Ishikawa (cell line): ENCODE data around the gene ARRB1.
A peak's percentile ranks its signal among the peaks of the same experiment; 100 is the strongest.

Experiments used
- CEBPB ChIP-seq: IDR thresholded peaks from 2 replicates; pipeline ENCODE4 v1.6.1; 2012
- CREB1 ChIP-seq: IDR thresholded peaks from 2 replicates; pipeline ENCODE4 v1.6.1; 2012; ENCODE audit warnings: low read depth
- EGR1 ChIP-seq: IDR thresholded peaks from 2 replicates; pipeline ENCODE4 v1.6.1; 2012
- EP300 ChIP-seq: IDR thresholded peaks from 2 replicates; pipeline ENCODE4 v1.6.1; 2012; ENCODE audit warnings: borderline replicate concordance
- FOXM1 ChIP-seq: IDR thresholded peaks from 2 replicates; pipeline ENCODE4 v1.6.1; 2012; ENCODE audit warnings: low read depth, borderline replicate concordance
- MAX ChIP-seq: IDR thresholded peaks from 2 replicates; pipeline ENCODE4 v1.6.1; 2012
- NFIC ChIP-seq: IDR thresholded peaks from 2 replicates; pipeline ENCODE4 v1.6.1; 2012
- RAD21 ChIP-seq: IDR thresholded peaks from 2 replicates; pipeline ENCODE4 v1.6.1; 2012; ENCODE audit warnings: low read depth
- REST ChIP-seq: IDR thresholded peaks from 2 replicates; pipeline ENCODE4 v1.6.1; 2012; ENCODE audit warnings: low read depth, mild to moderate bottlenecking
- TAF1 ChIP-seq: IDR thresholded peaks from 2 replicates; pipeline ENCODE4 v1.6.1; 2012; ENCODE audit warnings: low read depth, mild to moderate bottlenecking
- TCF12 ChIP-seq: IDR thresholded peaks from 2 replicates; pipeline ENCODE4 v1.6.1; 2012; ENCODE audit warnings: low read depth
- TEAD4 ChIP-seq: IDR thresholded peaks from 2 replicates; pipeline ENCODE4 v1.6.1; 2012
- YY1 ChIP-seq: IDR thresholded peaks from 2 replicates; pipeline ENCODE4 v1.6.1; 2012; ENCODE audit warnings: low read depth
- ZBTB7A ChIP-seq: IDR thresholded peaks from 2 replicates; pipeline ENCODE4 v1.6.1; 2012; ENCODE audit warnings: low read depth
- TF ChIP-seq, protein P1 (sequence below): IDR thresholded peaks from 2 replicates; pipeline ENCODE4 v1.6.1; 2012

ARRB1 gene

DNA sequence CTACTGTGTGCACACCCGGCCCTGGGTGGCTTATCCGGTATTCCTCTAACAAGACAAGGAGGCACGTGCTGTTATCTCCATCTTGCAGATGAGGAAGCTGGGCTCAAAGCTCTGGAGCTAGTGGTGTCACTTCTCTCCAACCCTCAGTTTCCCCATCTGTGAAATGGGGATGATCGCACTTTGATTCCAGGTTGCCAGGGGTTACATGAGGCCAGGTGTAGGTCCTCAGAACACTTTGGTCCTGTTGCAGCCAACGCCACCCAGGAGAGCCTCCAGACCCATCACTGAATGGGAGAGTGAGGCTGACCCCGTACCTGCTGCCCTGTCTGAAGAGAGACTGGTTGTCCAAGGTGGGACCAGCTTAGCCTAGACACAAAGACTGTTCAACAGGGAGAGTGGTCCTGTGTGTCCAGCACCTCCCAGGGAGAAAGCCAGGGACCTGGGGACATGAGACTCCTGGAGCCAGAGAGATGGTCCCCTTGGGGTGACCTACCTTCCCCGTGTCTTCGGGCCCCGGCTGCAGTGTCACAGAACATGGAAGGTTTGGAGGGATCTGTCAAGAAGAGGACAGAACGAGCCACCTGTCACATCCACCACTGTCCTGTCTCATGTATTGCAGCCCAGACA is 69.9 kb downstream of the ARRB1 start:
- TF ChIP-seq TCF12 = no peak
- TF ChIP-seq RAD21 = no peak
- TF ChIP-seq EGR1 = no peak
- no peak for TF ChIP-seq CEBPB
- TF ChIP-seq FOXM1 = no peak
- TF ChIP-seq EP300 = no peak
- TF ChIP-seq TAF1 = no peak
- no peak for TF ChIP-seq ZBTB7A
- TF ChIP-seq, protein P1, sequence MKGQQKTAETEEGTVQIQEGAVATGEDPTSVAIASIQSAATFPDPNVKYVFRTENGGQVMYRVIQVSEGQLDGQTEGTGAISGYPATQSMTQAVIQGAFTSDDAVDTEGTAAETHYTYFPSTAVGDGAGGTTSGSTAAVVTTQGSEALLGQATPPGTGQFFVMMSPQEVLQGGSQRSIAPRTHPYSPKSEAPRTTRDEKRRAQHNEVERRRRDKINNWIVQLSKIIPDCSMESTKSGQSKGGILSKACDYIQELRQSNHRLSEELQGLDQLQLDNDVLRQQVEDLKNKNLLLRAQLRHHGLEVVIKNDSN = no peak
- TF ChIP-seq TEAD4 = no peak
- no peak for TF ChIP-seq REST
- no peak for TF ChIP-seq NFIC
- TF ChIP-seq CREB1 = no peak
- TF ChIP-seq MAX = no peak
- no peak for TF ChIP-seq YY1

DNA sequence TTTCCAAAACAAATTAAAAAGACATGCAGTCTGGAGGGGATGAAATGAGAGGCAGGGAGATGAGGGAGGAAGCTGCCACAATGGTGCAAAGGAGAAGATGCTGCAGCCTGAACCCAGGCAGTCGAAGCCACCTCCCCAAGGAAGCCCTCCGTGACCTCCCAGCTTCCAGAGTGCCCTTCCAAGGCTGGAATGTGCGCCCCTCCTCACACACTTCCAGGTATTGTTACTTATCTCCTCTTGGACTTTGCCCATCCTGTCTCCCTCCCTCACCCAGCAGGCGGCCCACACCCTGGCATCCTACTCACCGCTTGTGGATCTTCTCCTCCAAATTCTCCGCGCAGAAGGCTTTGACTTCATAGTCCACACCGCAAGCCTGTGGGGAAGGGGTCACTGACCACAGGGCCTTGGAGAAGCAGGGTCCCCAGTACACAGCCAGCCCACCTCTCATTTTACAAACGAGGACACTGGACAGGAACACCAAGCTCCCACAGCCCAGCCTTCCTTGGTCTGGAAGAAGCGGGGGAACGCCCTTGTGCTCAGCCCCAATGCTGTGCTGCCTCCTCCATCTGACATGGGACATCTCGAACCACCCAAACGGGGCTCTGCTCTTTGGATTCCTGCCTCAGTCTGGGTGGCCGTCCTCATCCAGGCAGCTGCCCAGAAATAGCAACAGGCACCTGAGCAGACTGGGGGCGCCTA is 70.5 kb downstream of the ARRB1 start:
- TF ChIP-seq EGR1 (no peak), RAD21 (no peak), FOXM1 (no peak), MAX (no peak), ZBTB7A (no peak), EP300 (no peak), TCF12 (no peak), TAF1 (no peak), TEAD4 (no peak), CEBPB (no peak)
- TF ChIP-seq, protein P1 = no peak

GRCh38 chr11:75280227-75280701 is 71.2 kb downstream of the ARRB1 start:
- TF ChIP-seq, protein P1 = no peak
- no peak for TF ChIP-seq FOXM1
- TF ChIP-seq EP300 = no peak
- TF ChIP-seq ZBTB7A = no peak
- TF ChIP-seq RAD21 = peak; percentile 97

DNA sequence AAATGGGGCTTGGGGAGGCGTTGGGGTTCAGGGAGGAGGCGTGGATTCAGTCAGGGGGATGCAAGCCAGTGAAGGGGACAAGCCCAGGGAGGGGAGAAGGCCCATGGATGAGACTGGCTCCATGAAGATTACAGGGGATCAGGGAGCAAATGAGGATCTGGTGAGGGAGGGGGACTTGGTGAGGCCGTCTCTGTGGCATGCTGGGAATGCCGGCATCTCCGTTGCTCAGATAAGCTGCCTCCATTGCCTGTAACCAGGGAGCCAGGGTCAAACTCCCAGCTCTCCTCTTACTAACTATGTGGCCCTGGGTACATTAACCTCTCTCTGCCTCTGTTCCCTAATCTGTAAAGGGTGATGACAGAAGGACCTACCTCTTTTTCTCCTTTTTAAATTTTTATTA is 72.2 kb downstream of the ARRB1 start:
- TF ChIP-seq RAD21 (no peak), FOXM1 (no peak), CREB1 (no peak), EGR1 (no peak), TAF1 (no peak), NFIC (no peak), ZBTB7A (no peak), MAX (no peak), REST (no peak), EP300 (no peak)
- TF ChIP-seq, protein P1 = no peak
